HG03575 (cell line): ENCODE measurements around the gene RHBG.

Experiments used
- ATAC-seq: cut with Tn5 transposase; IDR thresholded peaks from one replicate; pipeline ENCODE4 v1.9.1; 2021; ENCODE audit not compliant: unreplicated experiment, insufficient number of reproducible peaks, low FRiP score; ENCODE audit errors: extremely low read depth

The RHBG gene

DNA sequence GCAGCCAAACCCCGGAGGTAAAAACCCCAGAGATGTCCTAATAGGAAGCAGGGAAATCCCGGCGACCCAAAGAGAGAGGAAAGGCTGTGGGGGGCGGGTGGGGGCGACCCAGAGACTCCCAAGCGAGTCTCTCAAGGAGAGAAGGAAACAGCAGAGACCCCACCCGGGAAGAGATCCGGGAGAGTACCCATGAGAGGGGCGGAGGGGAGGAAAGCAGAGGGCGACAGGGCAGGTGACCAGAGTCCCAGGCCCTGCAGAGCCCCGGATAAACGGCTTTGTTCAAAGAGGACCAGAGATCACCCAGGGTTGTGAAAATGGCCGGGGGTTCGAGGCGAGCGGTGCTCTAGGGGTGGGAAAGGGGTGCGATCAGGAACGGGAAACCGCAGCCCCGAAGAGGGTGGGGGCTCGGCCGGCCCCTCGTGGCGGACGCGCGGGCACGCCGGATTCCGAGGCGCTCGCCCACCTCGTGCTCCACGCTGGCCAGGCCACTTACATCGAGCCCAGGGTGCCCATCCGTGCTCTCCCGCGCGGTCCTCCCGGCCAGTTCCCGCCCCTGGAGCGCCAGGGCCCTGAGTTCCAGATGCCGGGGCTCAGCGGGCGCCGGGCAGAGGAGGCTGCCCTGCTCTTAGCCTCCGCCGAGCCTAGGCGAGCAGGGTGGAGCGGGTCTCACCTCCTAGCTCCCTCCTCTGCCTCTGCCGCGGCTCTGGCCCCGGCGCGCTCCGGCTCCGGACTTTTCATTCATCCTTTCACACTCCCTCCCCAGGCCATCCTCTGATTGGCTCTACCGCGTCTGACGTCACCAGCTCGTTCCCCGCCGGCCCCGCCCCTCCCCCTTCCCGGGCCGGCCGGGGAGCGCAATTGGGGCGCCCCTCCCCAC, 52.3 kb downstream of the RHBG start:
- ATAC-seq = no peak

DNA sequence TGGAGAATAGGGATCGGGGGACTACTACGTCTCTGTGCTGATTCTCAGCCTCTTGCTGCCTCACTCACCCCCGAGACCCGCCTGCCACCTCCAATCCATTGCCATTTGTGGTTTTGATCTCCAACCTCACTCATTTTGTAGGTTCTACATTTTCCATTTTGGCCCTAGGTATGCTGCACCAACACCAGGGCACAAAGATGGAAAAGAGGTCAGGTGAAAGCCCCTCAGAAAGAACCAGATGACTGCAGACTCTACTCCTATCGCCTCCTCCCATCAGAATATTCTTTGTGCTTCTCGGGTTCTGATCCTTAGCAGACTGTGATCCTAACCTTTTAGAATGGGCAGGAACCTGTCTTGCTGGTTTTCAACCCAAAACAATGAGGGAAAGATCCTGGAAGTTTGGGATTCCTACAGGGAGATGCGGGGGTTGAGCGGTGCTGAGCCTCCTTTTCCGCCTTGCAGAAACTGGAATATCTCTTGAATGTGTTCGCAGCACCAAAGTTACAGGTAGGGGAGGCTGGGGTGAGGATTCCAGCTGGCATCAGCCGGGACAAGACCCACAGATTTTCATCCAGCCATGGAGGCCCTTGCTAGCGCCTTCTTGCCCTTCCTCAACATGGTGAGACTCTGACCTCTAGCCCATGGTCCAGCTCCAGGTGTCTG, 53.1 kb downstream of the RHBG start:
- ATAC-seq = no peak

DNA sequence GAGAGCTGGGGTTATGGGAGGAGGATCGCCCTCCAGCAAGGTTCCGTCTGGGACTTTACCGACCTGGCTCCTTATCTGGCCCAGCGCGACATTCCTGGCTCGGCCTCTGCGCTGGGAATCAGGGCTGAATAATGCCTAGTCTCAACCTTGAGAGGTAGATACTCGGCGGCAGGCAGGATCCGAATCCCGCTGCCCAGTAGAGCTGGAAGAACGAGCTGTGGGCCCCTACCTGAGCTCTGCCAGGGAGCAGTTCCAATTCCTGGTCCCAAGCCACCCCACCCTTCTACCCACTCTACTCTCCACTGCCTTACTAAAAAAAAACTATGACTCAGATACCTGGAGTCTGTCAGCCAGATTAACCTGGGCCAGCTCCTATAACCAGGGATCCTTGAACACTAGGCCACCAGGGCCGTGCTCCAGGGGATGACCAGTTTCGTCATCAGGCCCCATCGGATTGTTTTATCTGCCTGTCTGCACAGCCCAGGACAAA, 53.6 kb downstream of the RHBG start:
- no peak for ATAC-seq

DNA sequence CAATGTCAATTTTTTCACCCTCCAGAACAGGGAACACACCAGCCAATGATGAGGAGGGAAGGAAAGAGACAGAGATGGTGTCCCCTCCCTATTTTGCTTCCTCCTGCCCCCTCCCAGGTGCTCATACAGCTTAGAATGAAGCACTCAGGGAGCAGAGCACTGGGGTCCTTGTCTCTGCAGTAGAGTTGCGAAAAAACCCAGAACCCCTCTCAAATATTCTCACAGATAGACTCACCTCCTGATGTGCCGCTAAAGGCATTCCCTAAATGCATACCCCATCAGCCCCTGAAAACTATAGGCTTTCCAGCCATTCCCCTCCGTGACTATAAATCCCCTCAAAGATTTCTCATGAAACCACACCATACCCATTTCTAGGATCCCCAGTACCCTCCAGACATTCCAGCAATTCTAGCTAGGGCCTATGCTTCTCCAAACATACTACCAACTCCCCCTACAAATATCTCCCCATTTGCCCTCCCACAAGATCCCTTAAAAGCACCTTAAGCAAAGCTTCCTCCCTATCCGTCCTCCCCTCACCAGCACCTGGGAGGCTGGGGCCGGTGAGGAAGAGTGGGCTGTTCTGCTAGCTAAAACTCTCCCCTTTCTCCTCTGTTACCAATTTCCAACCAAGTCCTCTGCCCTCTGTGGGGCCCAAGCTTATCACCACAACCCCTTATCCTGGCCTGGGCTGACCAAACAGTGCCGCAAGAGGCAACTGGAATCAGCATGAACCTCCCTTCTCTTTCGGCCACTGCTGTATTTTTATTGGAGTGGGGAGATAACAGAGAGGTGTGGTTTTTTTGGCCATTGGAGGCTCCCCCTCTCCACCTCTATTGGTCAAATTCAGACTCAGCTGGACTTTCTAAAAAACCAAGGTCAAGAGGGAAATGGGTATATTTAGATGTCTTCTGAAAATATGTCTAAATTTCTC, 54.7 kb downstream of the RHBG start:
- ATAC-seq = no peak

DNA sequence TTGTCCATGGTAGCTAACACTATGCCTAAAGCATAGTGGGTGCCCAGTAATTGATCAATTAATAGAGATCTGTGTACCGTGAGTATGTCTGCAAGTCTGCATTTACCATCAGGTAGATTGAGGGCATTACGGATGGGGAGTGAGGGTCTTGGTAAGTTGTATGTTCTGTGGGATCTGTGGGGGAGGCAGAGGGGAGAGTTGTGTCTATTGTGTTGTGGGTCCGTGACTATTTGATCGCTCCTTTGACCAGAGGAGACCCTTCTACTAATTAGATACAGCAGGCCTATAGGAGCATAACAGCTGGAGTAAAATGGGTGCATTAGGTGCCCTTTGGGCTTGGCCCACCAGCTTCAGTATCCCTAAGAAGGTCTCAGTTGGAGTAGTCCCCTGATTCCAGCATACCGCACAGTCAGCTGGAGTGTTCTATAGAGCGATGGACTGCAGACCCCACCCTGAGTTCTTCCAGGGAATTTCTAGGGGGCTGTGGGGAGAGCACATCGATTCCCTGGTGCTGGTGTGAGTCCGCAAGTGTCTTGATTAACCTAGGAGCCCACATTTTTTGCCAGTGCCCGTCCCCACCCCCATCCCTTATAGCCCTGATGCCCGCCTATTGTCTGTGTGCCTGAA, 55.9 kb downstream of the RHBG start:
- no peak for ATAC-seq

DNA sequence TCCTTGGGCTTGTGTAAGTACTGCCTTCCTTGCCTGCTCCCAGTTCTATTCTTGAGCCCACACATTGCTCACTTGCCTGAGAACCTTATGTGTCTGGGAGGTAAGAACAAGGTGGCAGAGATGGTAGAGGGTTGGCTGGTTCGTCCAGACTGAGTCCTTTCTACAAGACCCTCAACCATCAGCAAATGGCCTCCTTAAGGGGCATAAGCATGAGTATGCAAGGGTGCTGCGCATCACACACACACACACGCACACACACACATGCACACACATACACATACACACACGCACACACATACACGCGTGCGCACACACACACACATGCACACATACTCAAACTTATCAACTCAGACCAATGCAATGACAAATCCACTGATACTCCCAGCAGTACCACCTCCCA, 56.9 kb downstream of the RHBG start:
- no peak for ATAC-seq

DNA sequence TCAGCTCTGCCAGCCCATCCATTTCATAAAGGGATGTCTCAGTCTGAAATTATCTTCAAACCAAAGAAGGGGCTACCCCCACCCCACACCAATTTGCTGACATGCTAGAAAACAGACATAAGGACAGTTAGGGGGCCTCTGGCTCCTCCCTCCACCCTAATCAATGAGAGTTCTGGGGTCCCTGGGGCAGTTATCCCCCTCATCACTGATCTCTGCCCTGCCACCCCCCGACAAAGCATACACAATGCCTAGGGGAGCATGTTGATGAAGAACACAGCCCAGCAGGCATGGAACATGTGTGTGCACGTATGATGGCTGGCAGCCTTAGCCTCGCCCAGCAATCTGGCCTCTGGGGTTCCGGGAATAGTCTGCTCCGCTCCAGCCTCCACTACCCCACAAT, 58.9 kb downstream of the RHBG start:
- ATAC-seq = no peak

DNA sequence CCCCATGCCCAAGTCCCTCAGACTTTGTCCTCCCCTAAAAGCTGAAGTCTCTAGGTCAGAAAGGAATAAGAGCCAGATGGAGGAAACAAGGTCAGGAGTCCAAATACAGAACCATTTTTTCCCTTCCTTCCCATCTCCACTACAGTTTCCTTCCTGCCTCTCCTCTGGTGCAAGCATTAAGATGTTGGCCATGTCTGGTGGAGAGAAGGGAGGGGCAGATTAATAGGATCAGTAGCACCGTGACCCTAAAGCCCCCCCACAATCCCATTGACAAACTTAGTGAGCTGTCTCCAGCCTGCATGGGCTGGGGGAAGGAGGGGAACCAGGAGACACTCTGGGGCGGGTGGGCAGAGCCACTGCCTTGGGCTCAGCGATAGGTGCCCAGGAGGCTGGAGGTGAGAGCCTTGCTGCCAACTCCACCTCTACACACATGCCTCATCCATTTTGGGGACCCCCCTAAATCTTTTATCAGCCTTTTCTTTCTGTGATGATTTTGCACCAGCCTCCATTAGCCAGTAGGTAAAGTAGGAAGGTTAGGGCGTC, 59.8 kb downstream of the RHBG start:
- ATAC-seq = no peak

DNA sequence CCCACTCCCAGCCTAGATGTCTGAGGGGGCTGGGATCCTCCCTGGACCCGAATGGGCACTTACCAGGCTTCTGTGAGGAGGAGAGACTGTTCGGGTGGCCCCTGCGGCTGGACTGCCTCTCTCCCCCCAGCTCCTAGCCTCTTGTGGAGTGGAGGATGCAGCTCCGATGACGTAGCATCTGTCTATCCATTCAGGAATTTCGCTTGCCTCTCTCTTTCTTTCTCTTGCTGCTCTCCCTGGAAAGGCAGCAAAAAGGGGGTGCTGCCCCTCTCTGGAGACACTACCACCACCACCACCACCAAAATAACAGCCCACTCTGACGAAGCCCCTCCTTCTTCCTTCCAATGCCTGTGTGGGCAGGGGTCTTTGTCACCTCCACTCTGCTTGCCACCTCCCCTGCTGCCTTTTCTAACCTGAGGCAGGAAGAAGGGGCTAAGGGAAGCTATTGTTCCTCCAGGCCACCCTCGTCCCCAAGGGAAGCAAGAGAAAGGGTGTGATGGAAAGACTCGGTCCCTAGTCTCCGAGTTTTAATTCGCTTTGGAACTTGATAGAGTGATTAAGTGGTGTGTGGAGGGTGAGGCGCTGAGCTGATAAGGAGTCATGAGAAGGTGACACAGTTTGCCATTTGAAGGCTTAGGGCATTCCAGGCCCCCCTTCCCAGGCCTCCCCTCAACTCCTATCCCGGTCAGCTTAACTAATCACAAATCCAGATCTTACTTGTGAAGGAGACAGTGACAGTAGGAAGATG, 60.5 kb downstream of the RHBG start:
- no peak for ATAC-seq

DNA sequence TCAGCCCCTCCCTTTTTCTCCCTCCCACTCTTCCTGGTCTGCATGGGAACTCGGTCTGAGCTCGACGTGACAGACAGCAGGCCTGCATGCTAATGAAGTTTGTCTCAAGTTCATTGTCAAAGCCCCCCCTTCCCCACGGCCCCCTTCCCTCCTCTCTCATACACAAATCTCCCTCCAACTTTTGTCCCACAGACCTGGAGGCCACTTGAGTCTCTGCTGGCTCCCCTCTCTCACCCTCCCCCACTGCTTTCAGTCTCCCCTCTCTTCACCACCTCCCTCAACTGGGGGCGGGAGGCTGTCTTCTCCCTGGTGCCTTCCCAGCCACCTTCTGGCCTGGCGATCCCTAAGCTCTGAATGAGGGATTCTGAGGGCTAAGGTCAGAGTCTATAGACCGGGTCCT, 61.3 kb downstream of the RHBG start:
- ATAC-seq = no peak

DNA sequence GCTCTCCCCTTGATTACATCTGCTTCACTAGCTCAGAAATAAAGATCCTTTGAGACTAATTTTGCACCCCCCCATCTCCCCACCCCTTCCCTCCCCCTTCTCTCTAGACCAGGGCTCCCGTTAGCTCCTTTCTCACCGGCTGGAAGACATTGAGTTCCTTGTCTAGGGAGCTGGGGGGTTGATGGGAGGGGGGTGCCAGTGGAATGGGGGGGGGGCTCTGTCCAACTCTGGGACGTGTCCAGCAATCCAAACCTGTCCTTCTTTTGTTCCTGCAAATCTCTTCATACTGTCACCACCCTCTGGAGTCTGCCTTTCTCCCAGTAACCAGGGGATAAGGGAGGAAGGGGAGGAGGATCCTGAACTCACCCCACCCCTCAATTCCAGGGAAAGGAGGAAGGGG, 61.9 kb downstream of the RHBG start:
- no peak for ATAC-seq

DNA sequence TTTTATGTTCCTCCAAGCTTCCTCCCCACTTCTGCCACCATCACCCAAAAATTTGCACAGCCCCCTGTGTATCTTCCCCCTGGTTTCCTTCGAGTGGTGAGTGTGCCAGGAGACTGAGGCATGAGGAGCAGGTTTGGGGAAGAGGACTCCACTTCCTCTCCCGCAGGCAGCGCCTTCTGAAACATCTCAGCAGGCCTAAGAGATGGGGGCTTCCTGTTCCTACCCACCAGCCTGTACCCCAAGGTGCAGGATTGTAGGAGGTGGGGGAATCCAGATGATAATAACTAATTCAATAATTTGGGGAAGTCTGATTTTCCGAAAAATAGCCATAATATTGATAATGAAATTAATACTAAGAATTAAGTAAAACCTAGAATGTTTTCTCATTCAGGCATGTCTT, 62.4 kb downstream of the RHBG start:
- no peak for ATAC-seq

DNA sequence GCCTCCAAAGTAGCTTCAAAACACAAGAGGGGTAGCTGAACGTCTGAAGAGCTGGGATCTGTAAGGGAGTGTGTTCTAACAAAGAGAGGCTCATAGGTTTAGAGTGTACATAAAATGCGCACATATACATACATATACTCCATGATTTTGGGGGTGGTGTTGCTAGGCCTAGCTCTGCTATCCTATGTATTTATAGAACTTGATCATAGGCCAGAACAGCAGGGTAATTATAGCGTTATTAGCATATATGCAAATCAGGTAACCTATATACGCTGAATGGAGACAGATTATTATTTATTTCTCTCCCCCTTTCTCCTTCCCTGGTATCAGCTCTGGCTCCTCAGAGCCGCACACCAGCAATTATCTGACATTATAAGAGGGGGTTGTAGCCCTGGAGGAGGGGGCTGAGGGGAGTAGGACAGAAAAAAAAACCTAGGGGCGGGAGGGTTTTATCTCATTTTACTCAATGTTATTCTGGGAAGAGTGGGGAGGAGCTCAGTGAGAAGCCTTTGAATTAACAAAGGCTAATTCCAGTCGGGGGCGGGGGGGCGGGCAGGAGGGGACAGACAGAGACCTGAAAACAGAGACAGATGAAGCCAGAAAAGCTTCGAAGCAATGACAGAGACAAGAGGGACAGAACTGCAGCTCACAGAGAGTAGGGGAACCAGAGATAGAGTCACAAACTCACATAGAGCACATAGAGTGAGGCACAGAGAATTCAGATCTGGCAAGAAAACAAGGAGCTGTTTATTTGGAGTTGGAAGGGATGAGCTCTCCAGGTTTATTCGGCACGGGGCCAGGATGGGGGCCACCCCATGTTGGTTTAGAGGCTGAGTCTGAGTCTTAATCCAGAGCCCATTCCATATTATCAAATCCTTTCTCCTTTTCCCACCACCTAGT, 63.0 kb downstream of the RHBG start:
- no peak for ATAC-seq

DNA sequence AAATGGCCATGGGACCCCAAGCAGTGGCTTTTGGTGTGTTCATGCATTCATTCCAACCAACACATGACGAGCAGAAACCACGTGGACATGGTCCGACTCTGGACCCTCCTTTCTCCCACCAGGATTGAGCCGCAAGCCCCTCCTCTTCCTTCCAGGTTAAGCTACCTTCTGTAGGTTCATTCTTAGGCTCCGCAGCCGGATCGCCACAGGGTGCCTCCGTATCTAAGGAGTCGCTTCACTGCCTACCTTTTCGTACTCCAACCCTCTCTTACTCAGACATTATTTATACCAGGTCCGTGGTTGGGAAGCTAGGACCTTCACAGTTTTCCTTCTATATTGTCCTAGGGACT, 63.6 kb downstream of the RHBG start:
- no peak for ATAC-seq

DNA sequence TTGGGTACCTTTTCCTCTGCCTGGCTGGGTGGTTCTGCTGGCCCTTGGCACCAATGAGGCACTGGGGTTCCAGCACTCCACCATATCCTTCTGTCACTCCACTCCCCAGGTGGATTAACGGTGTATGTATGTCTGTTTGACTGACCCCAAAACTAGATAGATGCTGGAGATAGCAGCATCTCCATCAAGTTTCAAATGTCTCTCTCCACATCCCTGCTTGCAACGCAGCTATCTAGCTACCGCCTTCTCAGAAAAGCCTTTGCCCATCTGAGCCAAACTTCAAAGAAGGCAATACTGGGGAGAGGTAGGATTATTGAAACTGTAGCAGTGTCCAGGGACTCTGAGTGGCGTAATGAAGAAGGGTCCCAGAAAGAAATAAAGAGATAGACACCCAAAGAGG, 64.0 kb downstream of the RHBG start:
- ATAC-seq = no peak

DNA sequence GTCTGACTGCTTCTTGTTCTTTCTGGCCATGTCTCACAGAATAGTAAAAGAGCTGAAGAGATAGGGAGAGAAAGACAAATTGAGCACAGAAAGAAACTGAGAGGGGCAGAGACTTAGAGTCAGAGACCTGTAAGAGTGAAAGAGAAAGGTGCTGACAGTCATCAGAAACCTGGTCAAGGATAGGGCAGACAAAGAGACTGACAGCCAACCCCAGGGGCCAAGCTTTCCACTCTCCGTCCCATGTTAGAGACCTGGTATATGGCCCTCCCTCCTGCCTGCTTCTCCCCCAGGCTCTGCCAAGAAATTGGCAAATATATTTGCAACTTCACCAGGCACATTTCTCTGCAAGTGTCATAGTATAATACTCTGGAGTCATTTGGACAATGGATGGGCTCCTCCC, 64.6 kb downstream of the RHBG start:
- ATAC-seq = no peak
